Erythroblast (primary cell): ENCODE data around the gene CXCL14.

Experiments used
- DNase-seq, 2 experiments: peaks; one replicate each; lab custom pipeline; 2025; lab: John Stamatoyannopoulos, UW
- GATA1 ChIP-seq: IDR thresholded peaks from 2 replicates; pipeline ENCODE4 v1.6.1; 2011; ENCODE audit warnings: low read depth, mild to moderate bottlenecking, control low read depth, low read length, moderate library complexity
- POLR2A ChIP-seq: IDR thresholded peaks from 2 replicates; pipeline ENCODE4 v1.6.1; 2011; ENCODE audit warnings: mild to moderate bottlenecking, low read length

Gene CXCL14

DNA sequence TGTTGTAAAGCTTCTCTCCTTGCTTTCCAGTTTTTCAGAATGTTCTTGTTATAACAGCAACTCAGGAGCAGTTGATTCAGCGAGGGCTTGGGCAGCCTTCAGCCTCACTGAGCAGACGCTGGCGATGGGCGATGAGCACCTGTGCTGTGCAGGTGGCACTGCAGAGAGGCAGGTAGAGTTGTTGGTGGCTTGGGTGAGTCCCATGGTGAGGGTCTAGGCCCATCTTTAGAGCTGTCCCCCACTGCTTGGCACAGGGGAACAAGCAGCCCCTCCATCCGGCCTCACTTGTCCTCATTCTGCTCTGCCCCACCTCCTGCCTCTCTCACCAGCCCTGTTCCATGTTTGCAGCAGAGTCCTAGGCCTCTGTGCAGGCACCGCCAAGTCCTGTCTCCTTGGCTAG, 6.1 kb upstream of the CXCL14 start:
- no peak for DNase-seq
- TF ChIP-seq POLR2A: no peak
- TF ChIP-seq GATA1: no peak

- DNase-seq: no peak
- TF ChIP-seq GATA1 (no peak), POLR2A (no peak)
These were observed 5.5 kb upstream of the CXCL14 start for GRCh38 chr5:135584276-135584675.

DNA sequence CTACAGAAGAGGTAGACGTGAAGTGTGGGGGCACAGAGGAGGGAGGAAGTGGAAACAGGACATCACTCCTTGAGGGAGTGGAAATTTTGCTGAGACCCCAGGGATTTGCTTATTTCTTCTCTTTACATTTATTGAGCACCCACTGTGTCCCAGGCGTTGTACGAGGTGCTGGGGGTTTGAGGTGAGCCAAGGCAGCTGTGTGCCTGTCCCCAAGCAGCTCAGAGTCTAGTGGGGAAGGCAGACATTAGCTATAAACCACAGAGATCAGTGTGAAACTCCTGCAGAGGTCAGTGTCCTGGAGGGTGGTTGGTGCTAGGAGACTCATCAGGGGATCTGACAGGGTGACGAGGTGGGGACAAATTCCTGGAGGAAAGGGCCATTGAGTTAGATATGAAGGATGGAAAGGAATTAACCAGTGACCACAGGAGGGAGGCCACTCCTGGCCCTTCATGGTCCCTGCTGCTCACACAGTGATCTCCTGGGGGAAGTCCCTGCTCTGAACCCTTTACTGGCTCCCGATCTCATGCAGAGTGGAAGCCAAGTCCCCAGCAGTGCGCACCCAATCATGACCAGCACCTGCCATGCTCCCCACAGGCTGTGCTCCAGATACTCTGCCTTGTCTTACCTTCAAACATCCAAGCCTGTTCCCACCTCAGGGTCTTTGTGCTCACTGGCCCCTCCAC, 3.4 kb upstream of the CXCL14 start:
- DNase-seq: no peak
- no peak for TF ChIP-seq GATA1
- TF ChIP-seq POLR2A: no peak

DNA sequence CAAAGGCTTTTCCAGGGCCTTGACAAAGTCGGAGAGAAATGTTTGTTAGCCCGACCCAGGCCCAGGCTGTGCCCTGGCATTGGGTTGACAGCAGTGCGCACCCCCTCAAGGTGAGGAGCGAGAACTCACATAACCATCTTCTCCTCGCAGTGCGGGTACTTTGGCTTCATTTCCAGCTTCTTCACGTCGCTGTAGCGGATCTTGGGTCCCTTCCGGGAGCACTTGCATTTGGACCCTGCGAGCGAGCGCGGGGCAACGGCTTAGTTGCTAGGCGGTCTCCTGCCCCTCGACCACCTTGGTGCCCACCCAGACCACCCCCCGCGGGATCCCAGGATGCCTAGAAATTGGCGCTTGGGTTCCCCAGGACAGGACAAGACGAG, 496 bp downstream of the CXCL14 start:
- TF ChIP-seq POLR2A (no peak), GATA1 (no peak)
- DNase-seq: no peak

DNA sequence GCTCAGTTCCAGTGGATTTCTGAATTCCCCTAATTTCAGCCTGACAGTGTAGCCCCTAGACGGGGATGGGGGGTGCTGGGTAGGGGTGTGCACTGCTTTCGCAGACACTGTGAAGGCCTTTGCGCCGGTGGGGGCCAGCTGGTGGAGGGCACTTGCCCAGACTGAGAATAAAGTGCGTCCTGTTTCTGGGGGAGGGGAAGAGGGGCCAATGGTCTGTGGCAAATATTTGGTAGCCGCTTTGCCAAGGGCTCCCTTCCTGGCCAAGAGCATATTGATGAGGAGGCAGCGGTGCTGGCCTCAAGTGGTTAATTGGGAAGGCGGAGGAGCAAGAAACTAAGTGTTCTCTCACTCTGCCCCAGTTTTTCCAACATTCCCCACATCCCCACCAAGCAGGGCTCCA, 1.4 kb downstream of the CXCL14 start:
- no peak for DNase-seq
- TF ChIP-seq POLR2A (no peak), GATA1 (no peak)

- no peak for DNase-seq
- no peak for TF ChIP-seq GATA1
- no peak for TF ChIP-seq POLR2A
These were observed 2.7 kb downstream of the CXCL14 start for GRCh38 chr5:135576075-135576599.

DNA sequence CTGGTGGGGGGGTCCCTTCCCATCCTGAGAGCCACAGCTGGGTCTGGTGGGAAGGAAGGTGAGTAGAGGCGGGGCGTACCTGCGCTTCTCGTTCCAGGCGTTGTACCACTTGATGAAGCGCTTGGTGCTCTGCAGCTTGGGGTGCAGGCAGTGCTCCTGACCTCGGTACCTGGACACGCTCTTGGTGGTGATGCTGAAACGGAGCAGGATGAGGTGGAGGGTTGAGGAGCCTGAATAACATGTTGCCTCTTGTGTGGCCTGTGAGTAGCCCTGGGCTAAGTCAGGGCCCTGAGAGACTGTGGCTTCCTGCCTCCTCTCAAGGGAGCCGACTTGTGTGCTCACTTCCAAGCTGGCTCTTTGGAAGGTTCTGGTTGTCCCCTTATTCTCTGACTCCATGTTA, 4.3 kb downstream of the CXCL14 start:
- DNase-seq: no peak
- TF ChIP-seq GATA1: no peak
- no peak for TF ChIP-seq POLR2A

DNA sequence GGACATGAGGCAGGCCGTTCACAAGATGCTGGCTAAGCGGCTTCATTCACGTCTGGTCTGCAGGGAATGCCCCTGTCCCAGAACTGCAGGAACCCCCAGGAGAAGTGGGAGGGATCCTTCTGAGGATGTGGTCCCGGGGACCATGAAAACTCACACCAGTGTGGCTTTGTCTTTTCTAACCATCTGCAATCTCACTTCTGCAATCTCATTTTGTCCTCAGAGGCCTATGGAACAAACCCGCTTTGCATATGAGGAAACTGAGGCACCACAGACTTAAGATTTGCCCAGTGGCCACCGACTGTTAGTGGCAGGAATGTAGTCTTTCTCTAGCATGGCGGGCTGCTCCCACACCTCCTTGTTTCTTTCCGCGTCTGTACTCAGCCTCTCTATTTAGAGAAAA, 6.9 kb downstream of the CXCL14 start:
- no peak for TF ChIP-seq POLR2A
- no peak for TF ChIP-seq GATA1

GRCh38 chr5:135571066-135571609, 7.7 kb downstream of the CXCL14 start:
- TF ChIP-seq GATA1: no peak
- no peak for TF ChIP-seq POLR2A
- DNase-seq: no peak

More for the DNA sequence above, 6.9 kb downstream of the CXCL14 start:
- DNase-seq: no peak

DNA sequence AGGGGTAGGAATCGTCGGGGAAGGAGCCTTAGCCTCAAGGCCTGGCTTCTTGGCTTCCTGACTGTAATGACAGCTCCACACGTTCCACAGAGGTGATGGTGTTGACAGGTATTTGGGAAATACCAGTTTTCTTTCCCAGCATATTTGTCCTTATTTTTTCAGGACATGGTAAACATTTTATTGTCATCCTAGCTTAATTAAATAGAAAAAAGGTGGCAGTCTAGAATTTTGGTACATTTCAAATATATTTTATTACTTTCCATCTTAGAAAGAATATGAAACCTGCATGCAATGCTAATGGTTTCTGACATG, 8.4 kb downstream of the CXCL14 start:
- TF ChIP-seq POLR2A: no peak
- no peak for TF ChIP-seq GATA1
- DNase-seq: no peak

GRCh38 chr5:135569755-135570452, 8.9 kb downstream of the CXCL14 start:
- TF ChIP-seq GATA1: no peak
- TF ChIP-seq POLR2A: no peak
- DNase-seq: peak; percentile 42 to 45

DNA sequence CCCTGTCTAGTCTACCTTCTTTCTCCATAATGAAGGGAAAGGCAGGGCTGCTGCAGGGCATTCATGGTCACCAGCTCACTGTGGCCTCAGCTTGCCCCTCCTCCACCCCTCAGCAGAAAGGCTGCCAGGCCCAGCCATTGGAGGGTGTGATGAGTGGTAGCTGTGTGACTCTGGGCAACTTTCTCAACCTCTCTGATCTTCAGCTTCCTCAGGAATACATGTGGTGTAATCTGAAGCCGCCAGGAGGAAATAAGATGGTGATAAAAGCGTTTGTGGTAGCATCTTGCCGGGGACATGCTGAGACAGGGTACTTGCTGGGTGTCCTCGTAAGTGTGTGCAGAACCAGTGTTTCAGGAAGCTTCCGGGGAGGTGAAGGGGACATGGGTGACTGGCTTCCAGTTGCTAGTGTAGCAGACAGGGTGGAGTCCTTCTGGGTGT, 9.8 kb downstream of the CXCL14 start:
- no peak for DNase-seq
- TF ChIP-seq POLR2A (no peak), GATA1 (no peak)

DNA sequence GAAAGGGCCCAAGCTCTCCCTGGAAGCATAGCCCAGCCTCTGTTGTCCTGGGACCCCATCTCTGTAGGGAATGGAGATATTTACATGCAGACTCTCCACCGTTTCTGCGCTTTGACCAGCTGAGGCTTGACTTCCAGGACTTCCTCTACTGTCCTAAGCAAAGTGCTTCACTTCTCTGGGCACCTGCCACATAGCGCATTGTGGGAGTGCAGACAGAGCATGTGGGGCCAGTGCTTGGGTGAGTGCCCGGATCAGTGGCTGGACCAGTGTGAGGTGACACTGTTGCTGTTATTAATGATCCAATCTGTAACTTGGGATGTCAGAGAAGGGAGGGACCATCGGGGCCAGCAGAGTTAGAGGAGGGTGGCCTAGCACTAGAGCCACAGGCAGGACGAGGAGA, 10.5 kb downstream of the CXCL14 start:
- TF ChIP-seq GATA1 (no peak), POLR2A (no peak)
- DNase-seq: no peak

DNA sequence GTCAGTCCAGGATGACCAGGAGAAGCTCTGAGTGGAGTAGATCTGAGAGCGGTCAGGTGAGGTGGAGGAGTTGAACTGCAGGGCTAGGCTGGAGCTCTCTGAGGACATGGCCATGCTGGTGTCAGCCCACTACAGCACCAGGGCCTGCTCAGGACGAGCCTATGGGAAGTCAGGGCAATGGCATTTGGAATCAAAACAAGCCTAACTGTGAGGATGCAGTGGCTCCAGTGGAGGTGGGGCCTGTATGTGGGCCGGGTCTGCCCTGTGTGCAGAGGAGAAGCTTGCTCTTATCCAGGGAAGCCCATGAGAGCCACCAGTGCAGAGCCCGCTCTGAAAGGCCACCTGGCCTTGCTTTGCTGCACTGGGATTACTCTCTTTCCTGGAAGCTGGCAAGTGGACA, 11.1 kb downstream of the CXCL14 start:
- no peak for TF ChIP-seq GATA1
- no peak for TF ChIP-seq POLR2A
- no peak for DNase-seq

DNA sequence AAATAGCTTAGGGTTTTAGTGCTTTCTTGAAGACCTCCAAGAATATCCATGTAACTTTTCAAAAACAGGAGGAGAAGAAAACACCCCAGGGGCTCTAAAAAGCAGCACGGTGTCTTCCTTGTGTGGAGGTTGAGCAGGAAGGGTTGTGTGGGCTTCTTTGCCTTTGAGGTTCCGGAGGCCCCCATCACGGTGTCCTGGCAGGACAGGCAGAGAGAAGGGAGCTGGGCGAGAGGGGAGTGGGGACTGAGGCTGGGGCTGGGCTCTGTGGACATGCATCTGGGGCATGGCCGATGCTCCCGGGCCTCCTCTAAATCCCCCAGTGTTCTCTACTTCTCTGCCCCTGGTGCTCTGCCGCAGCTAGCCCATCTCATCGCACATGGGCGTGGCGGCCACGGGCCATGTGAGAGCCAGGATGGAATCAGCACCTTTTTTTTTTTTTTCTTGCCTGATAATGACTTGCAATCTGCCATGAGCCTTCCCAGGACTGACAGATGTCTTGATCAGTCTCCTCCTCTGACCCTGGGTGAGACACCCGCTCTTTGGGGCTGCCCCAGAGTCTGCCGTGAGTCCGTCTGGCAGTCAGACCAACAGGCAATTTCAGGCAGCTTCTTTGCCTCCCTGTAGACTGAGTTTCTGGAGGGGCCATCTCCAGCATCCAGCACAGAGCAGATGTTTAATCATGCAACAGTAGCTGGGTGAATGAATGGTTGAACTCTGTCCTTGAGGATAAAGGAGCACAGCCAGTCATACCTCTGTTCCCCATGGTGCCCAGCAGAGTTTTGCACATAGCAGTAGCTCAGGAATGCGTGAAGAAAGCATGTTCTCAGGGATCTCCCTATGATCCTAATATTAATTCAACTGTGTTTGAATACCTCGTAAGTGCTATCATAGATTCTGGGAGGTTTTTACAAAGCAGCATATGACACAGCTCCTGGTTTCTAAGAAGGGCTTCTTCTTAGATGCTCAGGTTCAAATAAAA, 12.1 kb downstream of the CXCL14 start:
- DNase-seq: peak in 1 of 2 experiments; percentile 32
- TF ChIP-seq POLR2A (no peak), GATA1 (no peak)
